HS-27A (cell line): Measurements from ENCODE around the gene SLC35F3.
"Not testable (repeated sequence)": the region's sequence is repeated elsewhere in the genome, so short reads cannot be mapped to it uniquely, and the experiment has no call there.

Source experiments
- DNase-seq: peaks from one replicate; pipeline ENCODE4 v3.0.0-alpha.2; 2012; ENCODE audit warnings: low read depth, missing footprints

The SLC35F3 gene

DNA sequence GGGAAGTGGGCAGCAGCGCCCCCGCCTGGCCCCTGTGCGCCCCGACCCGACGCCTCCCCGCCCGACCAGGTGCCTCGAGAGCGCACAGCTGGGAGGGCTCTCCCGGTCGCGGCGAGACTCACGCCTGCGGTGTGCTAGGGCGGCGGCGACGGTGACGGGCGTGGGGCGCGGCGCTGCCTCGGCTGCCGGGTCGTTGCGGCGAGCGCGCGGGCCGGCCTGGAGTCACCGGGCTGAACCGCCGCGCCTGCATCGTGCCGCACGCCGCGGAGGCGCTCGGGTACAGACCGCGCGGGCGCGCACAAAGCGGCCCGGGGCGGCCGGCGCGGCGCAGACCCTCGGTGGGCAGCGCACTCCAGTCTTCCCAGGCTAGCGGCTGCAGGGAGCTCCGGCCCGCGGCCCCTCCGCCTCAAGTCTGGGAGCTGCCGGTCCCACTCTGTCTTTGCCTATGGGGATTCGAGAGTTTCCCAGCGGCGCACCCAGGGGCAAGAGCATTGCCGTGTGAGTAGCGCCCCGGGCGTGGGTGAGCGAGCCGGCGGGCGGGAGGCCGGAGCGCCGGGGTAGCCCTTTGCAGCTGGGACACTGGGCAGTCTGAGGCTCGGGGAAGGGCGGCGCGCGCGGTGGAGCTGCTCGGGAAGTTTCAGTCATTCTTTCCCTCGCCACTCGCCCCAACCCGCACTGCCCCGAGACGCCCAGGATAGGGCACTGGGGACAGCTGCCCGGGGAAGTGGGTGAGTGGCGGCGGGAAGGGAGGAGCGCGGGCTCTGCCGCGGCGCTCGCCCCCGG is at the start of gene SLC35F3:
SLC35F3 (plus strand) TSS at position 44 of the 783 bp plus-strand sequence.
- no peak for DNase-seq

DNA sequence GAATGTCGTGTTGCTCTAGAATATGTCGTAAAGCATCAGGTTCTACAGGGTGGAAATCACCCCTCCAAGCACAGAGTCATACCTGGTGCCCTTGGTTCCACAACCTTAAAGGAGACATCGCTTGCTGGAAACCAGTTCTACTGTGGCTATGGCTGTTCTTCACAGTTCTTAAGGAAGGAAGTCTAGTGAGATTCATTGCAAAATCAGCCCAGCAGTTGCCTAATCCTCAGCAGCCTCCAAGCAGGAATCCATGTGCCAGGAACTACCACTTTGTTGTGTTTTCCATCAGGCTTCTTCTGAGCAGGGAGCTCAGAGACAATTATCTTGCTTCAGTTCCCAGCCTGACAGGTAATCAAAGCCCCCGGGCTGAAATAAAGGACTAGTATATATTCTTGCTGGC is 45.0 kb upstream of the SLC35F3 start:
- DNase-seq = no peak

DNA sequence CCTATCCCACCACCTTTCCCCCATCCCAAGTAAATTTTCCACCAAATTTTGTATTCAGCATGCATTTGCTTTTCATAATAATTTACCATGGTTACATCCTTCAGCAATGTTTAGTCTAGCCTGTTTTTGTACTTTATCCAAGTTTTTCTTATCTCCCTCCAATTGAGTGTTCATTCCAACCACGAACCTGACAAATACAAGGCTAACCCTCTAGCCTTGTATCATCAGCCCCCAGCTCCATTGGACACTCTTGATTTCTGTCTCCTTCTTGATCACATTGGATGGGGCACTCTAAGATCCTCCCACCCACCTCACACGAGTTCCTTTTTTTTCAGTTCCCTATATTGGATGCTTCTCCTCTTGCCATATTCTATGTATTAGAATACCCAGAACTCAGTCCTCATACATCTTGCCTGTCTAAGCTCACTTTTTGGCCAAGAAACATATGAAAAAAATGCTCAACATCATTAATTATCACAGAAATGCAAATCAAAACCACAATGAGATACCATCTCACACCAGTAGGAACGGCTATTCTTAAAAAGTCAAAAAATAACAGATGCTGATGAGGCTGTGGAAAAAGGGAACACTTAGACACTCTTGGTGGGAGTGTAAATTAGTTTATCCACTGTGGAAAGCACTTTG is 40.5 kb upstream of the SLC35F3 start:
- no peak for DNase-seq

DNA sequence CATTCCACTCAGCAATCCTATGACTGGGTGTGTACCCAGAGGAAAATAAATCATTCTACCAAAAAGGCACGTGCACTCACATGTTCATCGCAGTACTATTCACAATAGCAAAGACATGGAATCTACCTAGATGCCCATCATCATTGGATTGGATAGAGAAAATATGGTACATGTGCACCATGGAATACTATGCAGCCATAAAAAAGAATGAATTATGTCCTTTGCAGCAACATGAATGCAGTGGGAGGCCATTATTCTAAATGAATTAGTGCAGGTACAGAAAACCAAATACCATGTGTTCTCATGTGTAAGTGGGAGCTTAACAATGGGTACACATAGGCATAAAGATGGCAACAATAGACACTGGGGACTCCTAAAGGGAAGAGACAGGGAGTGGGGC is 39.9 kb upstream of the SLC35F3 start:
- no peak for DNase-seq

DNA sequence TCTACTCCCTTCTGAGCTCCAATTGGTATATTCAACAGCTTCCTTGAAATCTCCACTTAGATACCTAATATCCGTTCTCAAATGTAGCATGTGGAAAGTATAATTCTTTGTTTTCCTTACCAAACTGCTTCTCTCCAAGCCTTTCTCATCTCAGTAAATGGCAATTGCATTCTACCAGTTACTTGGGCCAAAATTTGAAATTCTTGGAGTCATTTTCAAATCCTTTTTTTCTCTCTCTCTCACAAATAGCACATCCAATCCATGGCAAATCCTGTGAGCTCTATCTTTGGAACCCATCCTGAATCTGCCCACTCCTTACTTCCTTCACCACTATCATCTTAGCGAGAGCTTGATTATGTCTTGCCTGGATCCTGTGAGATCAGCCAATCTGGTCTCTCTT is 39.3 kb upstream of the SLC35F3 start:
- no peak for DNase-seq

DNA sequence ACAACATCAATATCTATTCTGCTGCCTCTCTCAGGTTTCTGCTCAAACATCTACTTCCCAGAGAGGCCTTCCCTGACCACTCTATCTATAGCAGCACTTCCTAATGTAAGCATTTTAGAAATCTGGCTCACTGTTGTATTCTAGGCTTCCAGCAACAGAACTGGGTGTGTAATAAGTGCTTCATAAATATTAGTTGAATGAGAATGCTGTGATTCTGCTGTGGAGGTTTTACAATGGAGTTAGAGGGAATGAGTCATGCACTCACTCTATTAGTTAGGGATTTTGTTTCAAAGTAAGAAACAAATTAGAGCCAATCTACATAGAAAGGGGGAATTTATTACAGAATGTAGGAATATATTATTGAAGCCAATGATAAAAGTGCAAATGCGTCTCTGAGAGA is 38.6 kb upstream of the SLC35F3 start:
- no peak for DNase-seq

GRCh38 chr1:233867028-233867427 is 37.4 kb upstream of the SLC35F3 start:
- no peak for DNase-seq

GRCh38 chr1:233868461-233868860 is 36.0 kb upstream of the SLC35F3 start:
- DNase-seq = no peak

DNA sequence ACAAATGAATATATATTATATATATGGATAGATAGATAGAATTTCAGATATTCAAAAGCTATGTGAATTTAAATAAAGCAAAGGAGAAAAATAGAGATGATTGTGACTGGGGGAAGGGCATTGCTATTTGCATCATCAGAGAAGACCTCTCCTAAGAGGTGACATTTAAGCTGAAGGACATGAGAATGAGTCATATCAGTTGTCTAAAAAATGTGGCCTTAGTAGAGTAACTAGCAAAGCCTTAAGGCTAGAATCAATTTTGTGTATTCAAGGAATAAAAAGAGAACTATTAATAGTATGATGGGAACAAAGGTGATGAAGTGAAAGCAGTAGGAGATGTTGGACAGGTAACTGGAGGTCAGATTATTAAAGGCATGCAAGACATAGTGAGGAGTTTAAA is 34.8 kb upstream of the SLC35F3 start:
- no peak for DNase-seq

GRCh38 chr1:233873666-233874065 is 30.8 kb upstream of the SLC35F3 start:
- DNase-seq = no peak

DNA sequence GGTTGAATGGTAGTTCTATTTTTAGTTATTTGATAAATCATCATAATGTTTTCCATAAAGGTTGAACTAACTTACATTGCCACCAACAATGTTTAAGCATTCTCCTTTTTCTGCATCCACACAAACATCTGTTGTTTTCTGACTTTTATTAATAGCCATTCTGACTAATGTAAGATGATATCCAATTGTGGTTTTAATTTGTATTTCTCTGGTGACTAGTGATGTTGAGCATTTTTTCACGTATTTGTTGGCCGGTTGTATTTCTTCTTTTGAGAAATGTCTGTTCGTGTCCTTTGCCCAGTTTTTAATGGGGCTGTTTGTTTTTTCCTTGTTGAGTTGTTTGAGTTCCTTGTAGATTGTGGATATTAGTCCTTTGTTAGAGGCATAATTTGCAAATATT is 24.6 kb upstream of the SLC35F3 start:
- DNase-seq = no peak

- DNase-seq = no peak
These were observed 20.8 kb upstream of the SLC35F3 start for GRCh38 chr1:233883671-233884070.

- no peak for DNase-seq
These were observed 19.9 kb upstream of the SLC35F3 start for GRCh38 chr1:233884461-233885151.

DNA sequence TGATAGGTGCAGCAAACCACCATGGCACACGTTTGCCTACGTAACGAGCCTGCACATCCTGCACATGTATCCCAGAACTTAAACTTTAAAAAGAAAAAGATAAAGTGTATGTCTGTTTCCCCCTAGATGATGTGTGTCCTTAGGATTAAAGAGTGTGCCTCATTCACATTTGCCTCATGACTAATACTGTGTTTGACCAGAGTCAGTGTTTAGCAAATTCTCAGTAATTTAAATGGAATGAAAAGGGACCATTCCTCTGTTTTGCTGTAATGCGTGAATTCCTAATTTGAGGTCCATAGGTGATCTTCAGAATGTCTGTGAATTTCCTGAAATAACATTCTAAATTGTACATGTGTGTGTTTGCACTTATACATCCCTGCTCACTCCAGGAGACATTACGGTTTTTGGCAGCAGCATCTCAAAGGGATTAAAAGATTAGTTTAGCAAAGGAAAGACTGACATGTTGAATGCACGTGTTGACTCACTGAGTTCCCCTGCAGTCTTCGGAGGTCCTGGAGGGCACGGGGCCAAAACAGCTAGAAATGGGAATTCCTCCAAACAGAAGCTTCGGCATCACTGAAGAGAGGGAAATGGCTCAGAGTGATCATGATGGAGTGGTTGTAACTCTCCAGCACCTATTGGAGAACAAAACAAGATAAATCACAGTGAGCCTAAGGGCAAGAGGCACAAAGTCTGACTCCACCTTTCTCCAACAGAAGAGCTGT is 19.1 kb upstream of the SLC35F3 start:
- no peak for DNase-seq

DNA sequence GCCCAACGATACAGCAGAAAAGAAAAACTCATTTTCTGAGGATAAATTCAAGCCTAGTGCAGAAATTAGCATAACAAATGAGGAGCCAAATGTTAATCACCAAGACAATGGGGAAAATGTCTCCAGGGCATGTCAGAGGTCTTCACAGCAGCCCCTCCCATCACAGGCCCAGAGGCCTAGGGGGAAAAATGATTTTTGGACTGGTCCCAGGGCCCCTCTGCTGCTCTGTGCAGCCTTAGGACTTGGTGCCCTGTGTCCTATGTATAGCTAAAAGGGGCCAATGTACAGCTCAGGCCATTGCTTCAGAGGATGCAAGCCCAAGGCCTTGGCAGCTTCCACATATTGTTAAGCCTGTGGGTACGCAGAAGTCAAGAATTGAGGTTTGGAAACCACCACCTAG is 13.3 kb upstream of the SLC35F3 start:
- DNase-seq = not testable (repeated sequence)

- no peak for DNase-seq
These were observed 6.9 kb upstream of the SLC35F3 start for GRCh38 chr1:233897325-233898162.

GRCh38 chr1:233901495-233901894 is 3.0 kb upstream of the SLC35F3 start:
- DNase-seq = no peak

DNA sequence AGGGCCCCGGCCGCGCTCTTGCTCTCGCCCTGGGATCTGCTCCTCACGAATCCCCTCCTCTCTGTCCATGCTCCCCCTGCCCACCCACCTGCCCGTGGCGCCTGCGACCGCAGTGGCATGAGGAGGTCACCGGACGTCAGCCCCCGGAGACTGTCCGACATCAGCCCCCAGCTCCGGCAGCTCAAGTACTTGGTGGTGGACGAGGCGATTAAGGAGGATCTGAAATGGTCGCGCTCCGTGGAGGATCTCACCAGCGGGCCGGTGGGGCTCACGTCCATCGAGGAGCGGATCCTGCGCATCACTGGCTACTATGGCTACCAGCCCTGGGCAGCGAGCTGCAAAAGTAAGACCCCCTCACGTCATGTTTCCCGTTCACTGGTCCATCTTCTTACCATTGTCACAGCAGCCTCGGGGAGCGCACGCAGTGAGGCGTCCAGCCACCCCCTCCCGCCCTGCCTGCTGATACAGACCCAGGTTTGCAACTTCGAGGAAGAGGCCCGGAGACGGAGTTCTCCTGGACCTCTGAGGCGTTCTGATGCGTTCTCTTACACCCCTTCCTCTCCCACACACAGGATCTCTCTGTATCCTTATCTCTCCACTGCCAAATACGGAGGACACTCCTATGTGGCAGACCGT is 1.1 kb downstream of the SLC35F3 start:
- no peak for DNase-seq

DNA sequence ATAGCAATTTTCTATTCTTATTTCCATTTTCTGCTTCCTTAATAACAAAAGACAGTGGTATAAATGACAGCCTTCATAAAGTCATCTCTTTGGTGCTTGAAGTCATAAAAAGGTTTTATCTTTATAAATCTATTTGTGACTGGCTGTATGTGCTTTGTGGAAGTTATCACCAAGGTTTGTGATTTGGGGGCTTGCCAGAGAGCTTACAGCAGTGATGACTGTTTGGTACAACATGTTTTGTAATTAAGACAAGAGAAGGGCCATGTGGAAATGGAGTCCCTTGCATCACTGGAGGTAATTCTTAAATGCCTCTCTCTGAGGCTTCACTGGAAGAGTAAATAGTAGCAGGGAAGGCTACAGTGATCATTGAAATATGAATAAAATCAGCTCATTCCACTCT is 2.7 kb downstream of the SLC35F3 start:
- DNase-seq = no peak

DNA sequence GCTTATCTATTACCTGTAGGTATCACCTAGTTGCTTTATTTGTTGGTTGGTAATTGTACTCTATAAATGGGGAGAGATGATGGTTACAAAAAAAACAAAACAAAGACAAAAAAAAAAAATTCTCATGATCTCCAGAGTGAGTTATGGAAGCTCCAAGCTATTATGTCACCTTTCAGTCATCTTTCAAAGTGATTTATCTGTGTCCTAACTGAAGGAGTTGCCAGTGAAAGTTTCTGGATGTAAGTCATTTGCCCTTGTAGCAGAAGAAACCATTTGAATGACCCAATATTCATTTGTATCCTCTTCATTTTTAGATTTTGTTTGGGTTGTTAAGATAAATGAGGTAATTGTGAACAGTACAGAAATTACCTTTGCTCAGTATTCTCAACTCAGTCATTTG is 3.6 kb downstream of the SLC35F3 start:
- DNase-seq = no peak

DNA sequence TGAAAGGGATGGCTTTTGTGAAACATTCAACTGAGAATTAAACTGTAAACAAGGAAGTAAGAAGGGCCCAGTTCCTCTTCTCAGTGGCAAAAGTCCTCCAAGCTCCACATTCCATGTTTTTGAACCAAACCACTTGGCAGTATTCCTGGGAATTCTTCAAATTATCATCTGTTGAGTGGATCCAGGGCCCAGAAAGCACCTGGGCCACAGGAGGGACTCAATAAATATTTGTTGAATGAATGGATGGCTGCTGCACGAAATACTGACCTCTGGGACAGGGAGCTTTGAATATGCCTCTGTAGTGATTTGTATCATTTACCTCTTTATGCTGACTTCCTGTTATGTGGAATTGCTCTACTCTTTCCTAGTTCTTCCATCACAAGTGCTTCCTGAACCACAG is 4.7 kb downstream of the SLC35F3 start:
- DNase-seq = peak; percentile 26
